Neuronal stem cell (in vitro differentiated cells): ENCODE measurements around the gene TMEM134.
"Not testable (repeated sequence)": the region's sequence is repeated elsewhere in the genome, so short reads cannot be mapped to it uniquely, and the experiment has no call there.

Source experiments
- DNase-seq: peaks from one replicate; pipeline ENCODE4 v3.0.0-alpha.2; 2013; ENCODE audit warnings: low spot score
- H2AFZ ChIP-seq: one replicate; pipeline ENCODE4 v1.6.1; 2013; ENCODE audit warnings: mild to moderate bottlenecking, low read length, inconsistent platforms
- H2AK5ac ChIP-seq: 2 replicates; pipeline ENCODE4 v1.6.1; 2013; ENCODE audit warnings: low read depth, mild to moderate bottlenecking, inconsistent platforms, low read length, moderate library complexity, mixed read lengths
- H2BK120ac ChIP-seq: 2 replicates; pipeline ENCODE4 v1.6.1; 2013; ENCODE audit warnings: low read depth, mild to moderate bottlenecking, inconsistent platforms, low read length, moderate library complexity, mixed read lengths
- H2BK12ac ChIP-seq: one replicate; pipeline ENCODE4 v1.6.1; 2013; ENCODE audit warnings: low read length, inconsistent platforms
- H2BK15ac ChIP-seq: 2 replicates; pipeline ENCODE4 v1.6.1; 2013; ENCODE audit warnings: mild to moderate bottlenecking, low read length, inconsistent platforms, mixed read lengths
- H2BK5ac ChIP-seq: one replicate; pipeline ENCODE4 v1.6.1; 2013; ENCODE audit warnings: inconsistent platforms, mild to moderate bottlenecking, low read length, moderate library complexity
- H3K14ac ChIP-seq: one replicate; pipeline ENCODE4 v1.6.1; 2013; ENCODE audit warnings: low read length, inconsistent platforms
- H3K18ac ChIP-seq: 2 replicates; pipeline ENCODE4 v1.6.1; 2013; ENCODE audit warnings: low read length, inconsistent platforms
- H3K23ac ChIP-seq: 2 replicates; pipeline ENCODE4 v1.6.1; 2013; ENCODE audit warnings: low read depth, mild to moderate bottlenecking, mixed read lengths, low read length, inconsistent platforms; ENCODE audit not compliant: poor library complexity
- H3K27ac ChIP-seq: replicated peaks from 3 replicates; pipeline ENCODE4 v1.5.1; 2013; ENCODE audit warnings: low read length, inconsistent platforms
- H3K27me3 ChIP-seq, 3 experiments: 2 replicates each; pipeline ENCODE4 v1.6.1; 2013; ENCODE audit warnings: low read length in 3 of 3, mild to moderate bottlenecking in 2 of 3, inconsistent platforms in 1 of 3, low read depth in 1 of 3, mixed read lengths in 1 of 3, moderate library complexity in 1 of 3; ENCODE audit not compliant: control insufficient read depth in 3 of 3, insufficient read depth in 3 of 3
- H3K36me3 ChIP-seq, 2 donors: replicated peaks in 1 of 2; 2 replicates each; pipeline ENCODE4 v1.6.1; 2013; ENCODE audit warnings: low read length in 2 of 2; ENCODE audit not compliant: control insufficient read depth in 2 of 2, insufficient read depth in 2 of 2
- H3K4ac ChIP-seq: 2 replicates; pipeline ENCODE4 v1.6.1; 2013; ENCODE audit warnings: inconsistent platforms, mild to moderate bottlenecking, low read length, moderate library complexity
- H3K4me1 ChIP-seq, 2 donors: 1 replicate in 1 of 2; 2 replicates in 1 of 2; pipeline ENCODE4 v1.6.1; 2013; ENCODE audit warnings: low read length in 2 of 2, low read depth in 1 of 2; ENCODE audit not compliant: control insufficient read depth in 2 of 2, insufficient read depth in 1 of 2
- H3K4me2 ChIP-seq: one replicate; pipeline ENCODE4 v1.6.1; 2013; ENCODE audit warnings: mild to moderate bottlenecking, low read length, inconsistent platforms; ENCODE audit not compliant: insufficient read depth, poor library complexity, severe bottlenecking
- H3K4me3 ChIP-seq, 2 donors: 2 replicates each; pipeline ENCODE4 v1.5.1; 2013; ENCODE audit warnings: low read length in 2 of 2, mild to moderate bottlenecking in 2 of 2, inconsistent platforms in 1 of 2, moderate library complexity in 1 of 2
- H3K79me1 ChIP-seq: one replicate; pipeline ENCODE4 v1.6.1; 2013; ENCODE audit warnings: low read depth, mild to moderate bottlenecking, inconsistent platforms, low read length, moderate library complexity
- H3K9ac ChIP-seq: one replicate; pipeline ENCODE4 v1.6.1; 2013; ENCODE audit warnings: mild to moderate bottlenecking, low read depth, low read length, inconsistent platforms; ENCODE audit not compliant: poor library complexity
- H3K9me3 ChIP-seq, 2 donors: replicated peaks in 1 of 2; 2 replicates each; pipeline versions ENCODE3 to v1.6.1; 2013; ENCODE audit warnings: low read length in 2 of 2, mild to moderate bottlenecking in 2 of 2, inconsistent platforms in 1 of 2, low read depth in 1 of 2, mixed read lengths in 1 of 2, moderate library complexity in 1 of 2; ENCODE audit not compliant: control insufficient read depth in 2 of 2, insufficient read depth in 1 of 2
- H4K8ac ChIP-seq: one replicate; pipeline ENCODE4 v1.6.1; 2013; ENCODE audit warnings: low read depth, mild to moderate bottlenecking, inconsistent platforms, low read length, moderate library complexity
- H4K91ac ChIP-seq: one replicate; pipeline ENCODE4 v1.6.1; 2013; ENCODE audit warnings: low read length, low read depth, mild to moderate bottlenecking, inconsistent platforms; ENCODE audit not compliant: poor library complexity
- WGBS, 2 donors: extraction: QIAGEN DNeasy Blood & Tissue Kit; methylation state at CpG; one replicate each; pipeline ENCODE4 v1.1.7; 2013; ENCODE audit warnings: missing lambda C conversion rate in 2 of 2, mixed read lengths in 1 of 2; ENCODE audit not compliant: insufficient read length in 2 of 2, insufficient replicate concordance in 1 of 2; ENCODE audit errors: extremely low coverage in 2 of 2; 5-methylcytosine and 5-hydroxymethylcytosine counted together

TMEM134 gene

DNA sequence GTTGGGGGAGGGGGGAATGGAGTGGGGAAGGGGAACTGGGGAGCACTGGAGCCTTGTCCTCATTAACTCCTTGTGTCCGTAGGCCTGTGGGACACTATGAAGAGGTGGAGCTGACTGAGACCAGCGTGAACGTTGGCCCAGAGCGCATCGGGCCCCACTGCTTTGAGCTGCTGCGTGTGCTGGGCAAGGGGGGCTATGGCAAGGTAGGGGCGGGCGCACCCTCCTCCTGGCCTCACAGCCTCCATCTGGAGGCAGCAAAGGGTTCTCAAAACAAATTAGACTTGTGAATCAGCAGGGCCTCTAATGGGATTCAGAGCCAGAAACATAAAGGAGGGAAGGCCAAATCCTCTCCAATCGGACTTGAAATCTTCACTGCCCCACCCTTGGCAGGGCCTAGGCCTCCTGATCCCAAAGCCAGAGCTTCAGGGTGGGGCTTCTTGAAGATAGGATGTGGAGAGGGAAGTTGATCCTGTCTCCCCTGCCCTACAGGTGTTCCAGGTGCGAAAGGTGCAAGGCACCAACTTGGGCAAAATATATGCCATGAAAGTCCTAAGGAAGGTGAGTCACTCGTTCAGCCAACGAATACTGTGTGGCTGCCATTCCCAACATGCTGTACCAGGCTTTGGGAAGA, 39.9 kb downstream of the TMEM134 start:
- Histone ChIP-seq H3K18ac (no peak overlapping the region), H3K27ac (no peak overlapping the region), H3K4me3 (peak overlapping the region; percentile 88 to 98), H2AFZ (no peak overlapping the region), H3K4me2 (peak overlapping the region; percentile 93), H3K4me1 (peaks cover 7 to 10% of the 10 kb centered on the region in 2 donors), H3K9me3 (no peaks in the 10 kb centered on the region), H4K91ac (peak overlapping the region; percentile 11), H3K4ac (no peak overlapping the region), H2BK5ac (no peak overlapping the region), H3K27me3 (no peaks in the 10 kb centered on the region), H4K8ac (no peak overlapping the region), H2BK15ac (no peak overlapping the region), H3K14ac (no peak overlapping the region), H3K9ac (peak overlapping the region; percentile 97), H2BK120ac (no peak overlapping the region), H3K23ac (no peak overlapping the region), H2BK12ac (no peak overlapping the region), H3K79me1 (peaks cover 5% of the 10 kb centered on the region), H3K36me3 (peaks cover 19 to 43% of the 10 kb centered on the region in 2 donors), H2AK5ac (peak overlapping the region; percentile 48)
- DNase-seq, result no peak
- no CpG with 5 or more reads among the region's 12 CpGs for WGBS, 2 donors

GRCh38 chr11:67428052-67429001, 40.7 kb downstream of the TMEM134 start, which contains the start of gene RPS6KB2:
RPS6KB2 (plus strand) TSS chr11:67428494; CDS start chr11:67428546, 52 bp downstream.
- no peak within 1 kb of the TSS for H4K8ac ChIP-seq
- no peak within 1 kb of the TSS for H2BK12ac ChIP-seq
- H3K9me3 ChIP-seq, result no peaks in the 10 kb centered on the region
- peak within 1 kb of the TSS; percentile 11 for H4K91ac ChIP-seq
- peaks cover 5% of the 10 kb centered on the region for H3K79me1 ChIP-seq
- H3K4me3 ChIP-seq, result peak within 1 kb of the TSS; percentile 88 to 98
- no peak within 1 kb of the TSS for H3K27ac ChIP-seq
- peak within 1 kb of the TSS; percentile 63 for H2BK5ac ChIP-seq
- peaks cover 7 to 10% of the 10 kb centered on the region in 2 donors for H3K4me1 ChIP-seq
- peak within 1 kb of the TSS; percentile 92 for H2AFZ ChIP-seq
- peaks cover 12 to 35% of the 10 kb centered on the region in 2 donors for H3K36me3 ChIP-seq
- no peak within 1 kb of the TSS for H2BK15ac ChIP-seq
- no peak within 1 kb of the TSS for H2BK120ac ChIP-seq
- peak within 1 kb of the TSS; percentile 93 for H3K4me2 ChIP-seq
- peak within 1 kb of the TSS; percentile 93 for H3K18ac ChIP-seq
- DNase-seq, result peak; percentile 97
- peak within 1 kb of the TSS; percentile 48 for H2AK5ac ChIP-seq
- peak within 1 kb of the TSS; percentile 90 for H3K23ac ChIP-seq
- peak within 1 kb of the TSS; percentile 91 for H3K14ac ChIP-seq
- H3K27me3 ChIP-seq, result no peaks in the 10 kb centered on the region
- no peak within 1 kb of the TSS for H3K4ac ChIP-seq
- peak within 1 kb of the TSS; percentile 97 for H3K9ac ChIP-seq
- no CpG with 5 or more reads among the region's 68 CpGs for WGBS, 2 donors

DNA sequence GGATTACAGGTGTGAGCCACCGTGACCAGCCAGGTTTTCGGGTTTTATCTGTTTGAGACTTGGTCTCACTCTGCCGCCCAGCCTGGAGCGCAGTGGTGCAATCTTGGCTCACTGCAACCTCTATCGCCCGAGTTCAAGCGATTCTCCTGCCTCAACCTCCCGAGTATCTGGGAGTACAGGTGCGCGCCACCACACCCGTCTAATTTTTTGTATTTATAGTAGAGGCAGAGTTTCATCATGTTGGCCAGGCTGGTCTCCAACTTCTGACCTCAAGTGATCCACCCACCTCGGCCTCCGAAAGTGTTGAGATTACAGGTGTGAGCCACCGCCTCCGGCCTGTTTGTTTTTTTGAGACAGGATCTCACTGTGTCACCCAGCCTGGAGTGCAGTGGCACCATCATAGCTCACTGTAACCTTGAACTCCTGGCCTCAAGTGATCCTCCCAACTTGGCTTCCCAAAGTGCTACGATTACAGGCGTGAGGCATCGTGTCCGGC, 41.6 kb downstream of the TMEM134 start:
- H3K79me1 ChIP-seq, H3K27me3 ChIP-seq, H2BK120ac ChIP-seq, H4K91ac ChIP-seq, H2BK15ac ChIP-seq, H3K4me1 ChIP-seq, H2BK12ac ChIP-seq, H3K9ac ChIP-seq, H3K14ac ChIP-seq, H3K27ac ChIP-seq, H2AK5ac ChIP-seq, H3K9me3 ChIP-seq, H2BK5ac ChIP-seq, H3K18ac ChIP-seq, H3K4ac ChIP-seq, DNase-seq, H4K8ac ChIP-seq: not testable (repeated sequence)
- Histone ChIP-seq H3K4me2 (peak overlapping the region; percentile 58), H2AFZ (peak overlapping the region; percentile 92), H3K23ac (peak overlapping the region; percentile 48), H3K4me3 (peak overlapping the region in 1 of 2 donors; percentile 88), H3K36me3 (peaks cover 9 to 25% of the 10 kb centered on the region in 2 donors)
- no CpG with 5 or more reads among the region's 19 CpGs for WGBS, 2 donors
